GM18507 (cell line): ENCODE results near the gene CTNNA2.

Source experiments
- DNase-seq: peaks from one replicate; pipeline ENCODE4 v3.0.0; 2011; ENCODE audit warnings: low read depth; ENCODE audit not compliant: insufficient read length; ENCODE audit errors: extremely low spot score
- FAIRE-seq: peaks from 2 replicates; lab custom pipeline; 2011; peaks lifted over from hg19 to GRCh38; lab: Jason Lieb, UNC

The CTNNA2 gene

GRCh38 chr2:80459028-80459427, 946.2 kb downstream of the CTNNA2 start:
- FAIRE-seq = no peak
- DNase-seq = no peak

GRCh38 chr2:80461505-80462197, 948.8 kb downstream of the CTNNA2 start:
- FAIRE-seq (no peak), DNase-seq (no peak)

DNA sequence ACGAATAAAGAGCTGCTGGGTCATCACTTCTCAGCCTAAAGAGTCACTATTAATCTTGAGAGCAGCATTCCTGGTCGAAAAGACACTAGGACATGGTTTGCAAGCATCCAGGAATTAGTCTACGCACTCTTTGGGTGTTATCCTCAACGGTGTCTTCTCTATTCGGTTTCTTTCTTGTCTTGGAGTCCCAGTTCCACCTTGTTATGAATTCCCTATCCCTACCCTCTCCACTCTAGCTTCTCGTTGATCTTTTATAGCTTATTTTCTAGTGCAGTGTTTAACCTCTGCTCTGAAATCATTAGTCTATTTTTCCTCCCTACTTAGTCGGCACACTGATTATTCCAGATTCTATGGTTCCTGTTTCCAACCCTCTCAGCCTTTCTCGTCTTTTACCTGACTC, 949.8 kb downstream of the CTNNA2 start:
- FAIRE-seq (no peak), DNase-seq (no peak)

DNA sequence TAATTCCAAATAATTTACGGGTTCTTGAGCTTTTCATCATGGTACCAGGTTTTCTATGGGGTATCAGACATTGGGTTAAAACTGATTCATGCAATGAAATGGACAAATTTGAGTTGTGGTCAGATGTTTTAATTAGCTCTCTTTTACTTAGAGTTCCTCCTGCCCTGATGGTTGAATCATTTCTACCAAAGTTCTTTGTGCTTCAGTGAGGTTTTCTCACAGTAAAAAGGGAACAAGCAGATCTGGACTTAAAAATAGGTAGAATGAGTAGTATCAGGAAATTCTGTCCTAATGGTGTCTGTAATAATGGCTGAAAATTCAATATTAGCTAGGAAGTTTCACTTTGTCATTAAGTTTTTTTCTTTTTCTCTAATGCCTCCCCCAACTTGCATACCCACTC, 951.4 kb downstream of the CTNNA2 start:
- no peak for DNase-seq
- FAIRE-seq = no peak

DNA sequence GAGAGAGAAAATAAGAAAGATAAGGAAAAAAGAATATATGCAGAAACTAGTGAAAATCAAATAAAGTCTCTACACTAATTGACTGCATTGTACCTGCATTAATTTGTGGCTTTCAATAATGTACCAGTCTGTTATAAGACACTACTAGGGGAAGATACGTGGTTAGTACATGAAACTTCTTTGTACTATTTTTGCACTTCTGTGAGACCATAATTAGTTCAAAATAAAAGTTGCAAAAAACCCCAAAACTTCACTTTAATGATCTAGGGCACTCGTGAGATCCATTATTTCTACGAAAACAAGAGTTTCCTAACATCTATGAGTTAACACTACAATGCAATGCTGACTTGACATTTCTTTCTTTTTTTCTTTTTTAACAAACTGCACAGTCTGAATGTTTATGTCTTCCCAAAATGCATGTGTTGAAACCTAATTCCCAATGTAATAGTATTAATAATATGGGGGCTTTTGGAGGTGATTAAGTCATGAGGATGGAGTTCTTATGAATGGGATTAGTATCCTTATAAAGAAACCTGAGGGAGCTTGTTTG, 954.5 kb downstream of the CTNNA2 start:
- FAIRE-seq = no peak

DNA sequence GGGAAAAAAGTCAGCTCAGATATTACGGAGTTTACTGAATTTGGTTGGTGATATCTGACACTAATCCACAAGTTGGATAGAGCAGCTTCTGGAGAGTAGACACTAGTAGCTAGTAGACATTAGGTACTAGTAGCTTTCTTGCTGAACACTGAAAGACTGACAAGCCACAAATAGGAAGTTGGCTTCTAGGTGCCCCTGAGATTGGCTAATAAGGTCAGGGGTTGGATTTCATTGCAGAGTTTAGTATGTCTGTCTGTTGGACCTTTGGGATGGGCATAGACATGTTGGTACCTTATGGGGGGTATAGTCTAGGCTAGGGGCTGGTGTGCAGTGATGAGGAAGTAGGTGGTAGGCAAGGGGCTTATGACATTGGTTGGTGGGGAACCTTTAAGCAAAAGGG, 956.6 kb downstream of the CTNNA2 start:
- FAIRE-seq = no peak

More for the DNA sequence above, 954.5 kb downstream of the CTNNA2 start:
- no peak for DNase-seq

GRCh38 chr2:80473069-80473468, 960.2 kb downstream of the CTNNA2 start:
- FAIRE-seq = no peak
- no peak for DNase-seq

More for the DNA sequence above, 956.6 kb downstream of the CTNNA2 start:
- DNase-seq = no peak

- FAIRE-seq = no peak
- DNase-seq = no peak
These were observed 960.9 kb downstream of the CTNNA2 start for GRCh38 chr2:80473796-80474195.

- FAIRE-seq = no peak
- DNase-seq = no peak
These were observed 963.1 kb downstream of the CTNNA2 start for GRCh38 chr2:80475970-80476369.

DNA sequence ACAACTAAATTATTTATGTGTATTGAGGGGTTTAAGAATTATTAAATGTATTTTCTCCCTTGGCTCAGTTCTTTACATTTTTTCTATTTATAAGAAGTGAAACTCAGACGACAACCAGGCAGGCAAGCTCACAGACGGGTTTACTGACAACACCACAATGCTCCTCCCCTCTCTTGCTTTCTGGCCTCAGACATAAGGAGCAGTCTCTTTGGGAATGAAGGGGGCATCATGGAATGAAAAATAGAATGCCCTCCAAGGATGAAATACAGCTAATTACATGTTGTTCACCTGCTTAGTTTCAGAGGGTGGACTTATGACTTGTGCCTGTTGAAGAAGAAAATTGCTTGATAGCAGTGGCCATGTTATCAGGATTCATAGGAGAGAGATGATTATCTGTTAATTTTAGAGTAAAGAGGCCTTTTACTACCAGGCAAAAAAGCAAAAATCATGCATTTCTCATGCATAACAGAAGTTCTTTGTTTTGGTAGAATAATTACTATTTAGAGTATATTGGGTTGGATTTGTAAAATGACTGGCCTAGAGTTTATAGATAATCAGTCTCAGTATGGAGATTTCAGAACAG, 963.8 kb downstream of the CTNNA2 start:
- DNase-seq (no peak), FAIRE-seq (no peak)

GRCh38 chr2:80482276-80482675, 969.4 kb downstream of the CTNNA2 start:
- FAIRE-seq (no peak), DNase-seq (no peak)

DNA sequence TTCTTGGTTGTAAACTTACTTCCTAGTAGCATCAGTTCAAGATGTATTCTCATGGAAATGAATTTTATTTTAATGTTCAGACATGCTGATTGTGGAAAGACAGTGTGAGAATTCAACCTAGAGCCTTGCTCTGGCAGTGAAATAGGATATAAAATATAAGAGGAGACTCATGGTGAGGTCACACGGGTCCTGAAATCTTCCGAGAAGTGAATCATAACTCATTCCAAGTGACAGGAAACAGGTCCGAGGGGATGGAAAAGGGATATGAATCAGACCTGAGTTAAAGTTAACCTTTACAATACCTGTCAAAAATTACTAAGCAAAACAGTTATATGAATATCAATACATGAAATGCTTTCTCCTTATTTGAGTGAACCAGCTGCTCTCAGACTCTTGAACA, 976.9 kb downstream of the CTNNA2 start:
- FAIRE-seq (no peak), DNase-seq (no peak)

- DNase-seq (no peak), FAIRE-seq (no peak)
These were observed 978.1 kb downstream of the CTNNA2 start for GRCh38 chr2:80490964-80491363.

DNA sequence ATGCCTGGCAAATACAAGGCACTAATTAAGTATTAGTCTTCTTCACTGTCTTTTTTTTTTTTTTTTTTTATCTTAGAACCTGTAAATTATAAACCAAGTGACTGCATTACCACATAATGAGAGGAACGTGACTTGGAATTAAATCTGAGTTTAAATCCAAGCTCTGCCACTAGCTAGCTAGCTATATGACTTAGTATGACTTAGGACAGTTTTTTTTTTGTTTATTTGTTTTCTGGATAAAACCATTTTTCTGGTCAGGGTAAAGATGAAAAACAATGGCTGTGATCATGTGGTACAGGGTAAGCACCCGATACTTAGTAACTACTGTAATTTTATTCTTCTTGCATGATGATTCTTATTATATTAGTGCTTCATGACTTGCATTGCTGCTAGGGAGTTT, 983.5 kb downstream of the CTNNA2 start:
- DNase-seq (no peak), FAIRE-seq (no peak)

DNA sequence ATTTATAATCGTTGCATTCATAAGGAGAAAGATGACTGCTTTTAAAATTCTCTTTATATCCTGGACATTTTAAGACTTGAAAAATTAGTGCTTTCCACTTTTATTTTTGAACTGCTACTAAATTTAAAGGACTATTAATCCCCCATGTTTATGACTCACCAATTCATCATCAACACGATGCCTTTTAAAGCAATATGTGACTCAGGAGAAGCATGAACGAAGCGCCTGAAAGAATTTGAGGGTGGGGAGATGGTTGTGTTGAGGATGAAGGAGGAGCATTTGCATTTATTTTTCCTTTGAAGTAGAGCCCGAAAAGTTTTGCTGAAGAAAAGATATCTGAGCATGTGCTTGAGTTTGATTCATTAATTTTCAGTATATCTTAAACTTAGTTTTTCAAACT, 983.9 kb downstream of the CTNNA2 start:
- DNase-seq = no peak
- no peak for FAIRE-seq

DNA sequence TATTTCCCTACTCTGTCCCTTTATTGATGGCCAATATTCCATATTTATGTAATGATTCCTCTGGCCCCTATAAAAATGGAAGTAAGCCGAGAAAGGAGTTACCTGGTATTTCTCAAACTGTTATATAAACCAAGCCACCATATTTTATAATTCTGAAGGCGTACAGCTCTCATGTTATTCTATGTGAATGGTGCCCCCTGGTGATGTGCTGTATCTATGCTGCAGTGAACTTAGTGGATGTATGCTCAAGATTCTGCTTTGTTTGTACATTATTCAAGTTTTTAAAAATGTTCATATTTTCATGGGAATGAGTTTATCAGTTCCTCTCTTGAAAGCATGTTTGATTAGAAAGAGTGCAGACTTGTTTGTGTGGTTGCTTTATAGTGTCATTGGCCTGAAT, 986.2 kb downstream of the CTNNA2 start:
- FAIRE-seq (no peak), DNase-seq (no peak)

GRCh38 chr2:80501874-80502624, 989.2 kb downstream of the CTNNA2 start:
- FAIRE-seq (no peak), DNase-seq (no peak)

GRCh38 chr2:80506563-80506962, 993.7 kb downstream of the CTNNA2 start:
- FAIRE-seq (no peak), DNase-seq (no peak)

DNA sequence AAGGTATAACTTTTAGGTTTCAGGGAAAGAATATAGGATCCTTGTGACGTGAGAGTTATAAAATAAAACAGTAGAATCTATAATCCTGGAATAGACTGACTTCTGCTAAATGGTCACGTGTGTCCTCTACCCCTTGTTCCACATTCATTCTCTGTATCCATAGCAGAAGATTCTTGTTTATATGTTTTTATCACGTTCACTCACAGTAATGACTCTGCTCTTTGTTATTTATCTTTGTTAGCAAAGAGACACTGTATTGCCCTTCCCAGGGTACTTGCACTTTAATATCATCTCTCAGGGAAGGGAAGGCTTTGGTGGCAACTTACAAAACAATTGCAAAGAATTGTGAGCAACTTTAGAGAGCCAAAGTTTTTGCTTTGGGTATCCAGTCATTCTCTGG, 997.9 kb downstream of the CTNNA2 start:
- DNase-seq (no peak), FAIRE-seq (no peak)

- FAIRE-seq (no peak), DNase-seq (no peak)
These were observed 1003.1 kb downstream of the CTNNA2 start for GRCh38 chr2:80515964-80516363.

DNA sequence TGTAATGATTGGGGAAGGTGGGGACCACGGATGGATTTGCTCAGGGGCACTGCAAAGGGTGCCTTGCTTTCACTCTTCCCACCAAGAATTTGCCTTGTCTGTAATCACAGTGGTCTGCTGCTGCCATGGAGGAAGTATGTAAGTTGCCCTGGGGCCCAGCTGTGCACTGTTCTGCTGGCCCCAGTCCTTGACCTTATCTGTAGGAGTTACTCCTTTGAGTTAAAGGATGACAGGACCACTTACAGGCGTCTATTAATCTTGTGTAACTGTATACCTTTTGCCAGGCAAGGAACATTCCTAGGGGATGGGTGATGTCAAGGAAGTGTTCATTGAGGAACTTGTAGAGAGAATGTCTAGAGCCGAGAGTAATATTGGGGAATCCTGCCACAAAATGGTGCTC, 1004.5 kb downstream of the CTNNA2 start:
- FAIRE-seq = no peak
- no peak for DNase-seq
